Superior temporal gyrus (tissue), 1 donor: ENCODE results near the gene OLFM1.
"Not testable (repeated sequence)": the region's sequence is repeated elsewhere in the genome, so short reads cannot be mapped to it uniquely, and the experiment has no call there.

Experiments used
- DNase-seq: peaks from one replicate; pipeline ENCODE4 v3.0.0-alpha.2; 2016; ENCODE audit errors: extremely low spot score

The OLFM1 gene

GRCh38 chr9:135060461-135061116 lies 26.9 kb upstream of the OLFM1 start:
- DNase-seq: no peak

- no peak for DNase-seq
These were observed 26.0 kb upstream of the OLFM1 start for GRCh38 chr9:135061441-135061840.

GRCh38 chr9:135062254-135062653 lies 25.2 kb upstream of the OLFM1 start:
- DNase-seq: no peak

- not testable (repeated sequence) for DNase-seq
These were observed 24.0 kb upstream of the OLFM1 start for GRCh38 chr9:135063466-135063865.

- DNase-seq: not testable (repeated sequence)
These were observed 23.6 kb upstream of the OLFM1 start for GRCh38 chr9:135063888-135064287.

- DNase-seq: no peak
These were observed 22.3 kb upstream of the OLFM1 start for GRCh38 chr9:135065151-135065550.

GRCh38 chr9:135065804-135066203 lies 21.7 kb upstream of the OLFM1 start:
- no peak for DNase-seq

GRCh38 chr9:135066291-135066690 lies 21.2 kb upstream of the OLFM1 start:
- no peak for DNase-seq

GRCh38 chr9:135067096-135067710 lies 20.3 kb upstream of the OLFM1 start:
- no peak for DNase-seq

- DNase-seq: no peak
These were observed 18.6 kb upstream of the OLFM1 start for GRCh38 chr9:135068776-135069415.

GRCh38 chr9:135069558-135070197 lies 17.8 kb upstream of the OLFM1 start:
- no peak for DNase-seq

- no peak for DNase-seq
These were observed 17.1 kb upstream of the OLFM1 start for GRCh38 chr9:135070198-135070951.

GRCh38 chr9:135070964-135071735 lies 16.3 kb upstream of the OLFM1 start:
- no peak for DNase-seq

- no peak for DNase-seq
These were observed 14.3 kb upstream of the OLFM1 start for GRCh38 chr9:135073081-135073740.

GRCh38 chr9:135073741-135074305 lies 13.6 kb upstream of the OLFM1 start:
- DNase-seq: no peak

- DNase-seq: no peak
These were observed 12.9 kb upstream of the OLFM1 start for GRCh38 chr9:135074354-135075233.

GRCh38 chr9:135075234-135076142 lies 12.0 kb upstream of the OLFM1 start:
- DNase-seq: peak; percentile 69
